ENCODE results near the gene PRPH.
"Not testable (repeated sequence)": the region's sequence is repeated elsewhere in the genome, so short reads cannot be mapped to it uniquely, and the experiment has no call there.

PRPH gene

DNA sequence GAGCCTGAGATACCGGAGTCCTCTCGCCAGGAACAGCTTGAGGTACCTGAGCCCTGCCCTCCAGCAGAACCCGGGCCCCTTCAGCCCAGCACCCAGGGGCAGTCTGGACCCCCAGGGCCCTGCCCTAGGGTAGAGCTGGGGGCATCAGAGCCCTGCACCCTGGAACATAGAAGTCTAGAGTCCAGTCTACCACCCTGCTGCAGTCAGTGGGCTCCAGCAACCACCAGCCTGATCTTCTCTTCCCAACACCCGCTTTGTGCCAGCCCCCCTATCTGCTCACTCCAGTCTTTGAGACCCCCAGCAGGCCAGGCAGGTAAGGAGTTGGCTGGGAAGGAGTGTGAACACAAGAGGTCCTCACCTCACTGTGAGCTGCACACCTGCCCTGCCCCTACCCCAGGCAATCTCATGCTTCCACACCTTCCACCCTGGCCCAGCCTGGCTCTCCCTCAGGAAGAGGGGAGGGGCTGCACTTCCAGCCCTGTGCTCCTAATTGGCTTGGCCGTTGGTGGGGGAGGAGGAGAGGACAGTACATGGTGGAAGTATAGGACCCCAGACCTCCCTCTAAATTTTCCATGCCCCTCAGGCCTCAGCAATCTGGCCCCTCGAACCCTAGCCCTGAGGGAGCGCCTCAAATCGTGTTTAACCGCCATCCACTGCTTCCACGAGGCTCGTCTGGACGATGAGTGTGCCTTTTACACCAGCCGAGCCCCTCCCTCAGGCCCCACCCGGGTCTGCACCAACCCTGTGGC is 35.9 kb downstream of the PRPH start:
- no peak overlapping the region for H3K4me3 ChIP-seq (ENCODE audit: low read depth, low read length)
- no peak for DNase-seq (ENCODE audit: low read depth)

DNA sequence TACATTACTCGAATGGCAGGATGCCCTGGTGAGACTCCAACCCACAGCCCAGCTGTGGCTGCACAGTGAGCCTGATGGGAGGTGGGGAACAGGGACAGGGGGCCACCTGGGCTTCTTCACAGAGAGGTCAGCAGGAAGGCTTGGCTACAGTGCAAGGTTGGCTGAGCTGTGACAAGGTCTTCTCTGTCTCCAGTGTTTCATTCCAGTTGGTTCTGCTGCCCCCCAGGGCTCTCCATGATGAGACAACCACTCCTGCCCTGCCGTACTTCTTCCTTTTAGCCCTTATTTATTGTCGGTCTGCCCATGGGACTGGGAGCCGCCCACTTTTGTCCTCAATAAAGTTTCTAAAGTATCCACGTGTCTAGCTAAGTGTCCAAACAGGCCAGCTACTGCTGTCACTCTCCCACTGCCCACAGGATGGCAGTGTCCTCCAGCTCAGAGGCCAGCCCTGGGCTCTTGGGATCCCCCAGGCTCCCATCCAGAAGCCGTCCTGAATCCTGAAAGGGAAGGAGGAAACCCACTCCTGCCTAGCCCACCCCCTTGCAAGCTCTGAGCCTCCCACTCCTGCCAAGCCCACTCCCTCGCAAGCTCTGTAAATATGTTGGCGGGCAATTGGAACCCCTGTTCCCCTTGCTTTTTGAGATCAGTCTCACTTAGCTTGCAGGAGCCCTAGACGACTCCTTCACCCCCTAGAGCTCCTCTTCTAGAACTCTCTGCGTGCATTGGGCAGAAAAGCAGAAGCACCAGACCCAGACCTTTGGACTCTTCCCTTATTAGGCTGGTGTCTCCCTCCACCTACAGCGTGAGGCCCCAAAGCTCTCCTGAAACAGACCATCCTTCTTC is 36.7 kb downstream of the PRPH start:
- DNase-seq (ENCODE audit: low read depth) = peak; percentile 38
- H3K4me3 ChIP-seq (ENCODE audit: low read depth, low read length) = no peak overlapping the region

DNA sequence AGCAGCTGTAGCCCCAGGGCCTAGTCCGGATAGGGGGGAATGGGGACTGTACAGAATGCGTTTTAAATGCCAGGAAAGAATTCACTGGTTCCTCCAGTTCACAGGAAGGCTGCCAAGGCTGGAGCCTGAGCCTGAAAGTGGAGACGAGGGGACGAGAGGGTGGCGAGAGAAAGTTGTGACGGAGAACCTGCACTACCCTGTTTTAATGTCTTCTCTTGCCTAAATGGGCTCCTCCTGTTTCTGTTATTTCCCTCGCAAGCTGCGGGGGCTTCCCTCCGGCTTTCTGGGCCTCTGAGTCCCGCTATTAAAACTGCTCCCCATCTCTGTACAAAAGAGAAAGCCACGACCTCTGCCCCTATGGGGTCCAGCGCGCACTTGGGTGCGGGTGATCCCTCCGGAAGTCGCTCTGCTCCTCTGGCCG is 37.5 kb downstream of the PRPH start:
- DNase-seq (ENCODE audit: low read depth) = no peak
- H3K4me3 ChIP-seq (ENCODE audit: low read depth, low read length) = no peak overlapping the region

DNA sequence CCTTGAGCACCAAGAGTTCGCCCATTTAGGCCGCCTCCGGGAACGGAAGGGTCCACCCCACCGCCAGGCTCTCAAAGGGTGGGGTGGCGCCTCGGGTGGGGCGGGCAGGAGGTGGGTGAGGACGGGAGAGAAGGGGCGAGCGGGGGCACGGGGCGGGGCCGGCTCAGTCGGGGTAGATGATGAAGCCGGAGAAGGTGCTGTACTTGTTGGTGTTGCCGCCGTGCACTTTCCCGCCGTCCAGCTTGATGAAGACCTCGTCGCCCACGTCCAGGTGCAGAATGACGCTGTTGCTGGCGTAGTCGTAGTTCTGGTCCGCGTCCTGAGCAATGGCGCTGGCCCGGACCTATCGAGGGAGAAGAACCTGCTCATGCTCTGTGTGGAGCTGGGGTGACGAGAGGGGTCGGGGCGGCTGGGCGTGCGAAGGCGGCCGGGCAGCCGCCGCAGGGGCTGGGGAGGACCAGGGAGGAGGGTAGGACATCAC is 38.0 kb downstream of the PRPH start:
- H3K4me3 ChIP-seq (ENCODE audit: low read depth, low read length) = no peak overlapping the region
- DNase-seq (ENCODE audit: low read depth) = no peak

DNA sequence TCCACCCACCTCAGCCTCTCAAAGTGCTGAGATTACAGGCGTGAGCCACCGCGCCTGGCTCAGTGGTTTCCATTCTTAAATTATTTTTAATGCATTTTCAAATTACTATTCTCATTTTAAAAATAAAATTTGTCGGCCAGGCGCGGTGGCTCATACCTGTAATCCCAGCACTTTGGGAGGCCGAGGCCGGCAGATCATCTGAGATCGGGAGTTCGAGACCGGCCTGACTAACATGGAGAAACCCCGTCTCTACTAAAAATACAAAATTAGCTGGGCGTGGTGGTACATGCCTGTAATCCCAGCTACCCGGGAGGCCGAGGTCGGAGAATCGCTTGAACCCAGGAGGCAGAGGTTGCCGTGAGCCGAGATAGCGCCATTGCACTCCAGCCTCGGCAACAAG is 38.8 kb downstream of the PRPH start:
- DNase-seq (ENCODE audit: low read depth); H3K4me3 ChIP-seq (ENCODE audit: low read depth, low read length): not testable (repeated sequence)

DNA sequence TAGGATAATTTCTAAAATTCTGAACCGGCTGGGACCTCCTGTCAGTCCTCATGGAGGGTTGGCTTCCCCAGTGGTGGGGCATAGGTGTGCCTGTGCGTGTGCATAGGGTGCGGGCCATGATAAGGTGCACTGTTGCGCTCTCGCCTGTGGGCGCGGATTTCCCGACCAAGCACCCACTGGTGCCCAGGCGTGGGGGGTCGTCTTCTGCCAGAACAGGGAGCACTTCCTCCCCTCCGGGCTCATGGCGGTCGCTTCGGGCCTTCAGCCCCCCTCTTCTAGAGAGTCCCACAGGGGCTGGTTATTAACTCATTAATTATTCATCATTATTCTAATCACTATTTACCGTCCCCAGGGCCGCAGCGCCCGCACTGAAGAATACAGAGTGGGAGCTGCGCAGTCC is 39.3 kb downstream of the PRPH start:
- DNase-seq (ENCODE audit: low read depth) = no peak
- no peak overlapping the region for H3K4me3 ChIP-seq (ENCODE audit: low read depth, low read length)

DNA sequence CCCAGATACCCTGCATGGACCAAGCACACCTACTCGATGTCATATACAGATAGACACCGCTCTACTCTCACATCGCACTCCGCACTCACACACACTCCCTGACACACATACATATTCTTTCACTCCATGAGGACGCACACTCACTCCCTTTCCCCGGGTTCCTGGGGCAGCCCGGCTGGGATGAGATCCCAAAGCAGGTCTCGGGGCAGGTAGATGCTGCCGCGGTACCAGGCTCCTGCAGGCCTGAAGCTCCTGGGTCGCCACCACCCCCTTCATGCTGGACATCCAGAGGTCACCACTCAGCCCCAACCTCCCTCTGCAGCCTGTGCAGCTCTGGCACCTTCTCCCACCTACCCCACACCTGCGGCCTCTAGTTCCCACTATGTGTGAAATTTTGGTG is 39.7 kb downstream of the PRPH start:
- no peak overlapping the region for H3K4me3 ChIP-seq (ENCODE audit: low read depth, low read length)
- DNase-seq (ENCODE audit: low read depth) = no peak

DNA sequence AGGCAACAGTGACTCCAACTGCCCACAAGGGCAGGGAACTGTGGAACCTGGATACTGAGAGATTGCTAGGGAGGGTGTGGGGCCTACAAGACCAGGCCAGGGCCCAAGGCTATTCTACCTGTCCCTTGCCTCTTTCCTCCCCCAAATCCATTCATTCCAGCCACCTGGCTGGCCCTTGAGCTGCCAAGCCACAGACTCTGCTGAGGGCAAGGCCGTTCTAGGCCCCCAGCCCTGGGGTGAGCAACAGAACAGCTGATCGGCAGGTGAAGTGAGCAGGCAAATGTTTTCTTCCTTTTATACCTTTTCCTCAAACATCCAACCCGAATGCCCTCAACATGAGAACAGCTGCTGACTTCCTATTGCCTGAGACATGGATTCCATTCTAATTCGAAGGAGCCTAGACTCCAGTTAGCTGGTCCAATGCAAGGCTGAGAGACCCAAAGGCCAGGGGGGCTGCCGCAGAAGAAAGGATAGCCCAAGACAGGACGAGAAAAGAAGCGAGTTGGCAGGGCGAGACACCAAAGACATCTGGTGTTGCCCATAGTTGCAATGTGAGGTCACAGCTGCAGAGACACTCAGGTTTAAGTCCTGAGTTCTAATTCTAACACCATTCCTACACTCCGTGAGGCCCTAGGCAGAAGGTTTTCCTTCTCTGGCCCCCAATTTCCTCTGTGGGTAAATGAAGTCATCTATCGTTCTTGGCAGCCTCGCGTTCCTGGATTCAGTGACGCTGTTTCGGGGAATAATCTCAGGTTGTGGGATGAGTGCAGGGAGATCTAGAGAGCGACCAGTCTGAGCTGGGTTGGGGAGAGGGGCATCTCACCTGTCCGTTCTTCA is 40.4 kb downstream of the PRPH start:
- H3K4me3 ChIP-seq (ENCODE audit: low read depth, low read length) = no peak overlapping the region
- DNase-seq (ENCODE audit: low read depth) = no peak

DNA sequence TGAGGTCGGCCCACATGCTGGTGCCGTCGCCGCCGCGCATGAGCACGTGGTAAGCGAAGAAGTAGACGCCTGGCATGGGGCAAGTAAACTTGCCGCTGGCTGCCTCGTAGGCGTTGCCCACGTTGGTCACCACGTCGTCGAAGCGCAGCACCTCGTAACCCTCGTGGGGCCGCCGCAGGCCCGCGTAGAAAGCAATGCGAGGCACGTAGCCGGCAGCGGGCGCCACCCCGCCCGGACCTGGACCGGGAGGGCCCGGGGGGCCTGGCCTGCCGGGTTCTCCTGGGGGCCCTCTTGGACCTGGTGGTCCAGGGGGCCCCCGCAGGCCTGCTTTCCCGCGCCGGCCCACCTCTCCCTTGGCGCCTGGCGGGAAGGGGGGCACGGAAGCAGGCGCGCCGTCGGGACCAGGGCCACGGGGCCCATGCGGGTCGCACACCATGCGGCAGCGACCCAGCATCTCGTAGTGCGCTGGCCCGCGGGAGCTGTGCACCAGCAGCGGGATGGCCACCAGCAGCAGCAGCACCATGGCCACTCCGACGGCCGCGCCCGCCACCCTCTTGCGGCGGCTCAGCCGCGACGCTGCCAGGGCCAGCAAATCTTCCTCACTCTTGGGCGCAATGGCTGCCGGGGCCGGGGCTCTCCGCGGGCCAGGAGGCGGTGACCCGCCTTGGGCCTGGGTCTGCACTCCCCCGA is 41.2 kb downstream of the PRPH start:
- H3K4me3 ChIP-seq (ENCODE audit: low read depth, low read length) = no peak overlapping the region

DNA sequence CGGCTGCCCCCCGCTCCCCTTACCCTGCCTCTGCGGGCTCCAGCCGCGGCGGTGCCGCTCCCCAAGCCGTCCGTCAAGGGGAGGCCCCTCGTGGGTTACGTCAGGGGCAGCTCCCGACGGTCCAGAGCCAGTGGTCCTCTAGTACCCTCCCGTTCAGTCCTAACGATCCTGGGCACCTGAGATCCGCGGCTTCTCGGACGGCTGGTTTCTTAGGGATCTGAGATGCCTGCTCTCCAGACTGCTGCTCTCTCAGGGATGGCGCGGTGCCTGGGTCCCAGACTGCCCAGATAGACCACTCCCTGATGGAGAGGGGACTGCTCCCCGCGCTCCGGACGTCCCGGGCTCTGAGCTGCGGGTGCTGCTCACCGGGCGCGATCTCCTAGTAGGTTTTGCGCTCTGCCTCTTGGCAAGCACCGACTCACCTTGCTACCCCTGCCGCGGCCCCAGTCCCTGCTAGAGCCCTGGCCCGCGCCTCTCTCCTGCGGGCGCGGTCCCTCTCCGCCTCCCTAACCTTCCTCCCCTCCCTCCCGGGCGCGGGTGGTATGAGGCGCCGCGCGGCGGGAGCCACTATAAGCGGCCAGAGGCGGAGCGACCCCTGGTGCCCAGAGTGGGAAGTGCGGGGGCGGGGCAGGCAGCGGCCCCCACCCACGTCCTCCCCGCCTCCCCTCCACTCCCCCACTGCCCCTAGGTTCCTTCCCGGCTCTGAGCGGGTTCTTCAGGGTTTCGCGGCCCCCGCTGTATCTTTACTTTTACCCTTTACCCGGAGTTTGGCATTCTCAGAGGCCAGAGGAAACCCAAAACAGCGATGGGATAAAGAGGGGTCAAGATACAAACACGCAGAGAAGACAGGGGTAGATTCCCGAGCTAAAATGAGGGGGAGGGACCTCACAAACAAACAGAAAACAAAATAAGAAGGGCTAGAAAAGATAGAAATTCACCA is 42.0 kb downstream of the PRPH start, which contains the start of gene C1QL4:
TSS of gene C1QL4 (minus strand) at position 544 of the 940 bp plus-strand sequence. CDS start 711 bp downstream, outside the sequence.
- H3K4me3 ChIP-seq (ENCODE audit: low read depth, low read length) = peak within 1 kb of the TSS; percentile 44
- no peak for DNase-seq (ENCODE audit: low read depth)

More for the DNA sequence above, 41.2 kb downstream of the PRPH start:
- no peak for DNase-seq (ENCODE audit: low read depth)

DNA sequence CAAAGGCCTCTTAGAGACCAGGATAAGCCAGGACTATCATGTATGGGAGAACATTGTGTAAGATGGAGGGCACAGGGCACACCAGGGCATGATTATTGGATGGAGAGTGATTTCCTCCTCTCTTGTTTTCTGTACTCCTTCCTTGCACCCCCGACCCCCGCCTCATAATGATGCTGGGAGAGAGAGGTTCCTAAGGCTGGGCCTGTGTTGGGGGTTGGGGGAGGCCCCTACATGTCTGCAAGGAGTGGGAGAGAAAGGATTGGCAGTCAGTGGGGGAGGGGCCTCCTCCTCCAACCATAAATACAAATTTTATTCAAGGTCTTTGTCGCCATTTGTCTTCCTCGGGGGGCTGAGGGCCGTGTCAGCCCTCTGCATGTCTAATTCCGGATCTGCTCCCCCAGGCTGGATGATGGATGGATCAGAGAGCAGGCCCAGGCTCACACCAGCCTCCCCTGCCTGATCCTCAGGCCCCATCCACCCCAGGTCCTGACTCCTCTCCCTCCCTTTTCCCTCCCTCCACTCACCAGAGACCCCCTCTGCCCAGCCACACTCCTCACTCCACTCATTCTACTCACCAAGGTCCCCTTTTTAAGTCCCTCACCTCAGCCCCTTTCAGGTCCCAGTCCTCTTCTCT is 44.0 kb downstream of the PRPH start:
- no peak for DNase-seq (ENCODE audit: low read depth)
- H3K4me3 ChIP-seq (ENCODE audit: low read depth, low read length) = no peak overlapping the region

DNA sequence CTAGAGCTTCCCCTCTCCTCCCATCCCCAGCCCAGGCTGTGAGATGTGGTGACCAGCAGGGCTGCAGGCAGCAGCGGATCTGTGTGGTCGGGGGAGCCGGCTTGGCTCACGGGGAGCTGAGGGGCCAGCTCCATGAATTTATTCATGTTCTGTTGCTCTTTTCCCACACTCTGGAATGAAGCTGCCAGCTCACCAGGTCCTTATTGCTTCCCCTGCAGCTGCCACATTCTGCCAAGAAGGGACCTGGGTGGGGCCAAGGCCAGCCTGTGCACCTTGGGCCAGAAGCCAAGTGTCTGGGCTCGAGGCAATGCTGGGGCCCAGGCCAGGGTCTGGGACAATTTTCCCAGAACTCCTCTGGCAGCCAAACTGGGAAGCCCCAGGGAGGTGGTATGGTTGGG is 44.5 kb downstream of the PRPH start:
- H3K4me3 ChIP-seq (ENCODE audit: low read depth, low read length) = no peak overlapping the region
- DNase-seq (ENCODE audit: low read depth) = no peak

DNA sequence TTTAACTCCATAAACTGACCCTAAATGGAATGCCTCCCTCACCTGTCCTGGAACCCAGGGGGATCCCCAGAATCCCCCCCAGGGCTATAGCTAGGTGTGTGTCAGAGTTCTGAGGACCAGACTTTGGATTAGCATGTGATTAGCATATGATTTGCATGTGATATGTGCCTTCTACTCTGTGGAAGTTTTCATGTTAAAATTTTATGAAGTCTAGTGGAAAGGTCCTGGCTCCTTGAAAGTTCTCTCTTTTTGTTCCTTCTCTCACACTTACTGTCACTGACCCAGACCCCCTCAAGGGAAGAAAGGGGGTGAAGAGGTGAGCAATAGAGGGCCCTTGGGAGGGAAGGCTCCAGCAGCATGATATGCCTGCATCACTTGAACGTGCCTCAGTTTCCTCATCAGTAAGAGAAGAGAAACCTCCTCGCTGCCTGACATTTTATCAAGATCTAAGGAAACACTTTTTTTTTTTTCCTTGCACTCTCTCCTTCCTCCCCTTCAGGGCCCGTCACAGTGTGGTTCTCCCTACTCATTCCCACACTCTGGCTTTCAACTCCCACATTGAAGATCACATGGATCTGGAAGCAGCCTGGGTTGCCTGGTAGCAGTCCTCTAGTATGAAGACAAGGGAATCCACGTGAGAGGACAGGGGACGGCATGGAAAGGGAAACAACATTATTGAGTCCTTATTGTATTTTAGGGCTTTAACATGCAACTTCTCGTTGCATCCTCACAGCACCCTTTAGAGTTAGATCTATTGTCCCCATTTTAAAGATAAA is 45.3 kb downstream of the PRPH start:
- DNase-seq (ENCODE audit: low read depth) = no peak
- no peak overlapping the region for H3K4me3 ChIP-seq (ENCODE audit: low read depth, low read length)

DNA sequence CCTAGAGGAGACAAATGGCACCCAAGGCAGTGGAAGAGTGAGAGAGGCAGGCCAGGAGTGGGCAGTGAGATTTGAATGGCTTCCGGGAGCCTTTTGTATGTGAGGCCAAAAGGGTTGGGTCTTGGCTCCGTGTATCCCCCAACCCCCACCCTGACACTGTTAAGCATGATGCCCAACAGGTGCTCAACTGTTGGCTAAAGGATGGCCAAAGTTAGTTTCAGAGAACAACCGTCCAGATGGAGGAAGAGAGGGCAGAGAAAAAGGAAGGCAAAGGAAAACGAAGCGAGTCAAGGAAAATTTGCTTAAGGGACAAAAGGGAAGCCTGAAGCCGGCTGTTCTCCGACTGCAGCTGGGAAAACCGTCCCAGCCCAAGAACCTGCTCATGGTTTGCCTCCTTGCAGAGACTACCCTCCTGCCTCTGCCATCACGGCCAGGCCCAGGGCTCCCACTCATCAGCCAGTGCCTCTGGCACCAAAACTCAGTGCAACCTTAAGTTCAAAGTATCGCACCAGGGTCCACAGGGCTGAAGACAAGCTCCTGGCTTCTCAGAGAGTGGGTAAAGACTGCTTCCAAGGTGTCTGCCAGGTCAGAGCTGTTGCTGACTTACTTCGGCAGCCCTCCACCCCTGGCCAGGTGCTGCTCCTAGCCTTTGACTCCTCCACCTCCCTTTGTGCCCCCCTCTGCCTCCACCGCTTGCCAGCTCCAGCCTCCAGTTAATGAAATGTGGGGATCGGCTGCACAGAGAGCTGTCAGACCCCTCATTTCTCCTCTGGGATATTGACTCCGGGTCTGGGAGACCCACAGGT is 46.2 kb downstream of the PRPH start:
- DNase-seq (ENCODE audit: low read depth) = no peak
- no peak overlapping the region for H3K4me3 ChIP-seq (ENCODE audit: low read depth, low read length)

DNA sequence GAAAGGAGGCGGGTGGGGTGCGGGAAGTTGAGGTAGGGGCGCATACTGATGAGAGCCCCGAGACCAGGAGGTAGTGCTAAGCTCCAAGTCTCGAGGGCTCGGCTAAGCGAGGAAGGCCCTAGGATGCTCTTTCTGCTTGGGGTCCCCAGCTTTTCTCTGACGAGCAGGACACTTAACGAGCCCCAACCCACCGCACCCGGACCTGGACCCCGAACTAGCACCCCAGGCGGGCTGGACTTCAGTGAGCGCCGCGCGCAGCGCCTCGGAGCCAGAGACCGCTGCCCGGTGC is 46.8 kb downstream of the PRPH start:
- no peak for DNase-seq (ENCODE audit: low read depth)
- peak overlapping the region; percentile 33 for H3K4me3 ChIP-seq (ENCODE audit: low read depth, low read length)
